ENCODE measurements around the gene EPHB2.
"Not testable (repeated sequence)": the region's sequence is repeated elsewhere in the genome, so short reads cannot be mapped to it uniquely, and the experiment has no call there.

The EPHB2 gene

GRCh38 chr1:22843441-22844183 lies 133.0 kb downstream of the EPHB2 start:
- not testable (repeated sequence) for DNase-seq

GRCh38 chr1:22844621-22845020 lies 134.0 kb downstream of the EPHB2 start:
- no peak for DNase-seq

- DNase-seq: no peak
Observed at GRCh38 chr1:22845398-22845935, 134.8 kb downstream of the EPHB2 start.

GRCh38 chr1:22846458-22846857 lies 135.8 kb downstream of the EPHB2 start:
- no peak for DNase-seq

GRCh38 chr1:22847249-22847648 lies 136.6 kb downstream of the EPHB2 start:
- no peak for DNase-seq

- no peak for DNase-seq
Observed at GRCh38 chr1:22847709-22848108, 137.1 kb downstream of the EPHB2 start.

- DNase-seq: no peak
Observed at GRCh38 chr1:22848405-22848804, 137.8 kb downstream of the EPHB2 start.

GRCh38 chr1:22849770-22850169 lies 139.1 kb downstream of the EPHB2 start:
- no peak for DNase-seq

GRCh38 chr1:22850281-22850680 lies 139.6 kb downstream of the EPHB2 start:
- DNase-seq: no peak

GRCh38 chr1:22850681-22851080 lies 140.0 kb downstream of the EPHB2 start:
- no peak for DNase-seq

- no peak for DNase-seq
Observed at GRCh38 chr1:22851517-22851916, 140.9 kb downstream of the EPHB2 start.

GRCh38 chr1:22852144-22852655 lies 141.6 kb downstream of the EPHB2 start:
- DNase-seq: no peak

GRCh38 chr1:22853651-22854185 lies 143.1 kb downstream of the EPHB2 start:
- no peak for DNase-seq

- no peak for DNase-seq
Observed at GRCh38 chr1:22854688-22855565, 144.3 kb downstream of the EPHB2 start.

- DNase-seq: no peak
Observed at GRCh38 chr1:22855668-22856606, 145.3 kb downstream of the EPHB2 start.

- DNase-seq: no peak
Observed at GRCh38 chr1:22857661-22858060, 147.0 kb downstream of the EPHB2 start.

GRCh38 chr1:22860414-22860800 lies 149.8 kb downstream of the EPHB2 start:
- DNase-seq: no peak

GRCh38 chr1:22860883-22861385 lies 150.3 kb downstream of the EPHB2 start:
- DNase-seq: no peak

- DNase-seq: no peak
Observed at GRCh38 chr1:22861764-22862440, 151.3 kb downstream of the EPHB2 start.

GRCh38 chr1:22862752-22863151 lies 152.1 kb downstream of the EPHB2 start:
- DNase-seq: no peak

GRCh38 chr1:22863766-22864165 lies 153.1 kb downstream of the EPHB2 start:
- no peak for DNase-seq
